ENCODE measurements around the gene TTC22.
A peak's percentile ranks its signal among the peaks of the same experiment; 100 is the strongest.

TTC22 gene

GRCh38 chr1:54808443-54809207 is 7.5 kb upstream of the TTC22 start:
- DNase-seq (ENCODE audit: insufficient read length, low spot score) (no peak), FAIRE-seq (no peak)
- no peak for TF ChIP-seq POLR2A (IDR thresholded peaks at IDR 0.05; ENCODE audit: low read depth, low read length)

- TF ChIP-seq POLR2A (IDR thresholded peaks at IDR 0.05; ENCODE audit: low read depth, low read length) = no peak
- DNase-seq (ENCODE audit: insufficient read length, low spot score) = no peak
- FAIRE-seq = no peak
These were observed 6.6 kb upstream of the TTC22 start for GRCh38 chr1:54807756-54808155.

DNA sequence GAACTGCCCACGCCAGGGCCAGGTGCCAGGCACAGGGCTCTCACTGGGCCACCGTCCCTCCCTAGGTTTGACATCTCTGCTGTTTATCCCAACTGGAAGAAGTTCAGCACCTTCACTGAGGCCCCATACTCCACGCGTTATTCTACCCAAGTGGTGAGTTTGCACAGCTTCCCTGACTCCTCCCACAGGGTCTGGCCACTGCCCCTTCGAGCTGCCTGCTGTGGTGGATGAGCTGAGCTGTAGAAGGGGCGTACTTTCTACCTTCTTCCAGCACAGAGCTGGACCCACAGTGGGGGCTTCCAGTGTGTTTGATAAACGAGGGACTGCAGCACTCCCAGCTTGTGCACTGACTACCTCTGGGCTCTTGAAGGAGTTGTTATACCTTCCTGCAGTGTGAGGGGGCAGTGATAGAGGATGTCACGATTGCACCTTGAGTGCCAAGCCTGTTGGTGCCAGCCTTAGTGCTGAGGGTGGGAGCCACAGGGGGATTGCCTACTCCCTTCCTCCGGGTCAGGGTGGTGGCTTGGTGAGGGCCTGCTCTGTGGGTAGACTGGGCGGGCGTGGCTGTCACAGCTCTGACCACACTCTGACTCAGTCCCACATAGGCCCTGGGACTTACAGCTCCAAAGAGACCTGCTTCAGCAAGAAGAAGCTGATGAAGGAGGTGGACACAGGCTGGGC is 5.9 kb upstream of the TTC22 start:
- TF ChIP-seq POLR2A (IDR thresholded peaks at IDR 0.05; ENCODE audit: low read depth, low read length) = no peak
- DNase-seq (ENCODE audit: insufficient read length, low spot score) (peak; percentile 66), FAIRE-seq (no peak)

- TF ChIP-seq POLR2A (IDR thresholded peaks at IDR 0.05; ENCODE audit: low read depth, low read length) = no peak
- DNase-seq (ENCODE audit: insufficient read length, low spot score) (no peak), FAIRE-seq (no peak)
These were observed 4.9 kb upstream of the TTC22 start for GRCh38 chr1:54805981-54806381.

- DNase-seq (ENCODE audit: insufficient read length, low spot score) (no peak), FAIRE-seq (no peak)
- no peak for TF ChIP-seq POLR2A (IDR thresholded peaks at IDR 0.05; ENCODE audit: low read depth, low read length)
These were observed 4.3 kb upstream of the TTC22 start for GRCh38 chr1:54805466-54805865.

GRCh38 chr1:54804471-54805132 is 3.5 kb upstream of the TTC22 start:
- no peak for DNase-seq (ENCODE audit: insufficient read length, low spot score)
- TF ChIP-seq POLR2A (IDR thresholded peaks at IDR 0.05; ENCODE audit: low read depth, low read length) = no peak
- FAIRE-seq = no peak

DNA sequence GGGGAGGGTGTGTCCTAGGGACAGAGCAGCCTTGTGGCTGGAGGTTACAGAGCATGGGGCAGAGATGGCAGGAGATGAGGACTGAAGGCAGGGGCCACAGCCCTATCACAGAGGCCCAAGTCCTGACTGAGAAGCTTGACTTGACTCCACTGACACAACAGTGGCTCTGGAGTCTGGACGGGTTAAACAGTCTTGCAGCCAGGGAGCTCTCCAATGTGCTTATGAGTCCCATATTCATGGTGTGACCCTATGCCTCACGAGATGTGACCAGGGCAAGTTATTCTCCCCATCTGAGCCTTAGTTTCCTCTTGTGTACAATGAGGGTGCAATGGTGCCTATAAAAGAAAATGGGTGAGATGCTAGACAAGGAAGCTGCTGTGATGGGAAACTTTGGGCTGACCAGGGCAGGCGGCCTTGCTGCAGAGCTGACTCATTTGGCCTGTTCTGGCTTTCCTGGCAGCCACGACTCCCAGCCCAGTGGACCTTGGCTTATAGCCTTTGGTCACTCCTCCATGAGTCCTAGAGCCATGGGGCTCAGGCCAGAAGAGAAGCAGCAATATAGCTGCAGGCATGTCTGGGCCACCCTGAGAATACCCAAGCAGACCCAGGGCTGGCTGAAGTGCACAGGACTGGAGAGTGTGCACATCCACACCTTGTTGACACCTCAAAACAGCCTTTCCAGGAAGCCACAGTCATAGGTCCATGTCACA is 2.8 kb upstream of the TTC22 start:
- no peak for TF ChIP-seq POLR2A (IDR thresholded peaks at IDR 0.05; ENCODE audit: low read depth, low read length)
- DNase-seq (ENCODE audit: insufficient read length, low spot score) (peak; percentile 74), FAIRE-seq (no peak)

GRCh38 chr1:54800041-54800898 is 853 bp downstream of the TTC22 start:
- FAIRE-seq (no peak), DNase-seq (ENCODE audit: insufficient read length, low spot score) (no peak)
- TF ChIP-seq POLR2A (IDR thresholded peaks at IDR 0.05; ENCODE audit: low read depth, low read length) = no peak

- no peak for TF ChIP-seq POLR2A (IDR thresholded peaks at IDR 0.05; ENCODE audit: low read depth, low read length)
- FAIRE-seq = peak; percentile 68
- peak; percentile 94 for DNase-seq (ENCODE audit: insufficient read length, low spot score)
These were observed 2.1 kb downstream of the TTC22 start for GRCh38 chr1:54798769-54799641.

GRCh38 chr1:54798206-54798605 is 2.9 kb downstream of the TTC22 start:
- no peak for FAIRE-seq
- no peak for DNase-seq (ENCODE audit: insufficient read length, low spot score)
- no peak for TF ChIP-seq POLR2A (IDR thresholded peaks at IDR 0.05; ENCODE audit: low read depth, low read length)

- FAIRE-seq = no peak
These were observed 4.2 kb downstream of the TTC22 start for GRCh38 chr1:54796902-54797301.

GRCh38 chr1:54795841-54796468 is 5.2 kb downstream of the TTC22 start:
- no peak for FAIRE-seq
- DNase-seq (ENCODE audit: insufficient read length, low spot score) = no peak
- TF ChIP-seq POLR2A (IDR thresholded peaks at IDR 0.05; ENCODE audit: low read depth, low read length) = no peak

More at GRCh38 chr1:54796902-54797301, 4.2 kb downstream of the TTC22 start:
- no peak for TF ChIP-seq POLR2A (IDR thresholded peaks at IDR 0.05; ENCODE audit: low read depth, low read length)
- DNase-seq (ENCODE audit: insufficient read length, low spot score) = no peak

Data from H54 (cell line).